ENCODE measurements around the gene DMXL1.

DMXL1 gene

GRCh38 chr5:119271758-119272730 lies 201.2 kb downstream of the DMXL1 start:
- H3K27ac ChIP-seq (ENCODE audit: low read depth, low read length), result peak overlapping the region; percentile 92
- H3K9ac ChIP-seq (ENCODE audit: low read length in 5 of 5), result peak overlapping the region in 2 of 5 donors; percentile 21 to 57
- H3K9me3 ChIP-seq (ENCODE audit: control insufficient read depth in 5 of 5, low read length in 5 of 5), result no peaks in the 10 kb centered on the region
- peaks cover 0 to 4% (median 0%) of the 10 kb centered on the region in 5 donors for H3K36me3 ChIP-seq (ENCODE audit: control insufficient read depth in 5 of 5, insufficient read depth in 5 of 5, low read length in 5 of 5)
- peaks cover 0 to 73% (median 54%) of the 10 kb centered on the region in 5 donors for H3K4me1 ChIP-seq (ENCODE audit: control insufficient read depth in 5 of 5, insufficient read depth in 5 of 5, low read length in 5 of 5)
- no peaks in the 10 kb centered on the region for H3K27me3 ChIP-seq (ENCODE audit: control insufficient read depth in 5 of 5, insufficient read depth in 4 of 5, low read length in 5 of 5)
- H3K4me3 ChIP-seq (ENCODE audit: low read depth in 1 of 5, low read length in 5 of 5), result peak overlapping the region in 2 of 5 donors; percentile 18 to 46

DNA sequence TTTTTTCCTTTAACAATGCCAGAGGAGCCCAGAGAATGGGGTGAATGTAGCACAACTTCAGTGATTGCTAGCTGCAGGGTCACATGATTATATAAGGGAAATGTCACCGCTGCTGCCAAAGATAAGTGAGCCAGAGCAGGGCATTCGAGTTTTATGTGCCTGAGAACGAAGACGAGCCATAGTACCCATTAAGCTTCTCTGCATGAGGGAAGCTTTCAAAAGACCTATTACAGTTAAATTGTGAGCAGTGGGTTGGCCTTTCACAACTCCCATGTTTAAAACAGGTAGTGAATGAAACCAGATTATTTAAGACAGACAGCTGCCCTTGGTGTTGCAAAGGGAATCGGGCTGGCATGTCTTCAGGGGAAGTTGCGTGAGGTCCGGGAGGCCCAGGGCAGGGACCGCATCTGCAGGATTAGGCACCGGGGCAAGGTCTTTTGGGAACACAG lies 202.5 kb downstream of the DMXL1 start:
- H3K4me1 ChIP-seq (ENCODE audit: control insufficient read depth in 5 of 5, insufficient read depth in 5 of 5, low read length in 5 of 5), result peaks cover 0 to 63% (median 51%) of the 10 kb centered on the region in 5 donors
- H3K27me3 ChIP-seq (ENCODE audit: control insufficient read depth in 5 of 5, insufficient read depth in 4 of 5, low read length in 5 of 5), result no peaks in the 10 kb centered on the region
- peak overlapping the region in 4 of 5 donors; percentile 22 to 43 (median 34) for H3K4me3 ChIP-seq (ENCODE audit: low read depth in 1 of 5, low read length in 5 of 5)
- H3K36me3 ChIP-seq (ENCODE audit: control insufficient read depth in 5 of 5, insufficient read depth in 5 of 5, low read length in 5 of 5), result peaks cover 0 to 4% (median 0%) of the 10 kb centered on the region in 5 donors
- peak overlapping the region in 3 of 5 donors; percentile 4 to 57 (median 25) for H3K9ac ChIP-seq (ENCODE audit: low read length in 5 of 5)
- peak overlapping the region; percentile 92 for H3K27ac ChIP-seq (ENCODE audit: low read depth, low read length)
- no peaks in the 10 kb centered on the region for H3K9me3 ChIP-seq (ENCODE audit: control insufficient read depth in 5 of 5, low read length in 5 of 5)

GRCh38 chr5:119274030-119274766 lies 203.3 kb downstream of the DMXL1 start:
- Histone ChIP-seq H3K4me1 (ENCODE audit: control insufficient read depth in 5 of 5, insufficient read depth in 5 of 5, low read length in 5 of 5) (peaks cover 0 to 66% (median 51%) of the 10 kb centered on the region in 5 donors), H3K4me3 (ENCODE audit: low read depth in 1 of 5, low read length in 5 of 5) (peak overlapping the region in 2 of 5 donors; percentile 22 to 43), H3K27ac (ENCODE audit: low read depth, low read length) (peak overlapping the region; percentile 92), H3K9ac (ENCODE audit: low read length in 5 of 5) (peak overlapping the region in 3 of 5 donors; percentile 7 to 57 (median 25)), H3K36me3 (ENCODE audit: control insufficient read depth in 5 of 5, insufficient read depth in 5 of 5, low read length in 5 of 5) (peaks cover 0 to 4% (median 0%) of the 10 kb centered on the region in 5 donors), H3K27me3 (ENCODE audit: control insufficient read depth in 5 of 5, insufficient read depth in 4 of 5, low read length in 5 of 5) (no peaks in the 10 kb centered on the region), H3K9me3 (ENCODE audit: control insufficient read depth in 5 of 5, low read length in 5 of 5) (no peaks in the 10 kb centered on the region)

DNA sequence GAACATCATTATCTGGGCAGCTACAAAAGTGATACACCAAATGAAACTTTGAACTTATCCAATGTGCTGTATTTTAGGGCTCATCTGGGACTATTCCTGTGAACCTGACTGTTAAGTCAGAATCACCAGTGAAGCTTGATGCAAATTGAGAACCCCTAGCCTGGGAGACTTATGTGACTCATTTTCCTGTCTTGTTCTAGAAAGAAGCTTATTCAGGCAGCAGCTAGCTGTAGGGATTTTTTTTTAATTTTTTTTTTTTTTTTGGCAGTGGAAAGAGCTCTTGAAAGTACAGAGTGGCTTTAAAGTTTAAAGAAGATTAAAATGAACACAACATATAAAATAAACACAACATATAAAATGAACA lies 203.9 kb downstream of the DMXL1 start:
- Histone ChIP-seq H3K9ac (ENCODE audit: low read length in 5 of 5) (peak overlapping the region in 2 of 5 donors; percentile 14 to 25), H3K36me3 (ENCODE audit: control insufficient read depth in 5 of 5, insufficient read depth in 5 of 5, low read length in 5 of 5) (peaks cover 0 to 4% (median 0%) of the 10 kb centered on the region in 5 donors), H3K4me1 (ENCODE audit: control insufficient read depth in 5 of 5, insufficient read depth in 5 of 5, low read length in 5 of 5) (peaks cover 0 to 63% (median 51%) of the 10 kb centered on the region in 5 donors), H3K27me3 (ENCODE audit: control insufficient read depth in 5 of 5, insufficient read depth in 4 of 5, low read length in 5 of 5) (no peaks in the 10 kb centered on the region), H3K27ac (ENCODE audit: low read depth, low read length) (peak overlapping the region; percentile 92), H3K9me3 (ENCODE audit: control insufficient read depth in 5 of 5, low read length in 5 of 5) (no peaks in the 10 kb centered on the region), H3K4me3 (ENCODE audit: low read depth in 1 of 5, low read length in 5 of 5) (no peak overlapping the region)

GRCh38 chr5:119275146-119275545 lies 204.3 kb downstream of the DMXL1 start:
- H3K27ac ChIP-seq (ENCODE audit: low read depth, low read length), result peak overlapping the region; percentile 92
- no peak overlapping the region for H3K4me3 ChIP-seq (ENCODE audit: low read depth in 1 of 5, low read length in 5 of 5)

DNA sequence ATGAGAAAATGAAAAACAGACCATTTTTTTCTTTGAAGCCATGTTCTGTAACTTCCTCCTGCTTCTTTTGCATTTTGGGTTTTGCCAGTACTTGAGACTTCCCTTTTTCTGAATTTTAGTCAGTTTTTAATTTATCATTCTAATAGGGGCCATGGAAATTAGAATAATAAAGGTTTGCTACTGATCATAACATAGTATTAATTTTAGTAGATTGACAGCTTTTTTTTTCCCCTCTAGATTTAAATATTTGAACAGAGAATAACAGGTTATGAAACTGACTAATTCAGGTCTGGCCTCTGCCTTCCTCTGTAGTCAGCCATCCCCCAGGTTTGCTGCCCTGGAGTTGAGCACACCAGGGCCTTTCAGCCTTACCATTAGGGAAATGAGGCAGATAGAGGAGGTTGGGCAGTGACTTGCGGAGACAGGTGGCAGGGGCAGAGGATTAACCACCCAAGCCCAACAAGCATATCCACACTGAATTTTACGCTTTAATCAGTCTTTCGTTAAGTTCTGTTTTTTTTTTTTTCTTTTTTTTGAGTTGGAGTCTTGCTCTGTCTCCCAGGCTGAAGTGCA lies 204.8 kb downstream of the DMXL1 start:
- no peaks in the 10 kb centered on the region for H3K27me3 ChIP-seq (ENCODE audit: control insufficient read depth in 5 of 5, insufficient read depth in 4 of 5, low read length in 5 of 5)
- H3K4me1 ChIP-seq (ENCODE audit: control insufficient read depth in 5 of 5, insufficient read depth in 5 of 5, low read length in 5 of 5), result peaks cover 0 to 54% (median 41%) of the 10 kb centered on the region in 5 donors
- no peak overlapping the region for H3K9ac ChIP-seq (ENCODE audit: low read length in 5 of 5)
- H3K36me3 ChIP-seq (ENCODE audit: control insufficient read depth in 5 of 5, insufficient read depth in 5 of 5, low read length in 5 of 5), result peaks cover 0 to 4% (median 0%) of the 10 kb centered on the region in 5 donors
- no peaks in the 10 kb centered on the region for H3K9me3 ChIP-seq (ENCODE audit: control insufficient read depth in 5 of 5, low read length in 5 of 5)
- no peak overlapping the region for H3K4me3 ChIP-seq (ENCODE audit: low read depth in 1 of 5, low read length in 5 of 5)
- peak overlapping the region; percentile 92 for H3K27ac ChIP-seq (ENCODE audit: low read depth, low read length)

More at GRCh38 chr5:119275146-119275545, 204.3 kb downstream of the DMXL1 start:
- Histone ChIP-seq H3K9ac (ENCODE audit: low read length in 5 of 5) (peak overlapping the region in 1 of 5 donors; percentile 25), H3K9me3 (ENCODE audit: control insufficient read depth in 5 of 5, low read length in 5 of 5) (no peaks in the 10 kb centered on the region), H3K36me3 (ENCODE audit: control insufficient read depth in 5 of 5, insufficient read depth in 5 of 5, low read length in 5 of 5) (peaks cover 0 to 4% (median 0%) of the 10 kb centered on the region in 5 donors), H3K27me3 (ENCODE audit: control insufficient read depth in 5 of 5, insufficient read depth in 4 of 5, low read length in 5 of 5) (no peaks in the 10 kb centered on the region), H3K4me1 (ENCODE audit: control insufficient read depth in 5 of 5, insufficient read depth in 5 of 5, low read length in 5 of 5) (peaks cover 0 to 59% (median 47%) of the 10 kb centered on the region in 5 donors)

GRCh38 chr5:119276978-119277377 lies 206.1 kb downstream of the DMXL1 start:
- no peak overlapping the region for H3K9ac ChIP-seq (ENCODE audit: low read length in 5 of 5)
- no peaks in the 10 kb centered on the region for H3K27me3 ChIP-seq (ENCODE audit: control insufficient read depth in 5 of 5, insufficient read depth in 4 of 5, low read length in 5 of 5)
- H3K36me3 ChIP-seq (ENCODE audit: control insufficient read depth in 5 of 5, insufficient read depth in 5 of 5, low read length in 5 of 5), result peaks cover 0 to 4% (median 0%) of the 10 kb centered on the region in 5 donors
- H3K9me3 ChIP-seq (ENCODE audit: control insufficient read depth in 5 of 5, low read length in 5 of 5), result no peaks in the 10 kb centered on the region
- H3K4me1 ChIP-seq (ENCODE audit: control insufficient read depth in 5 of 5, insufficient read depth in 5 of 5, low read length in 5 of 5), result peaks cover 0 to 44% (median 30%) of the 10 kb centered on the region in 5 donors
- H3K4me3 ChIP-seq (ENCODE audit: low read depth in 1 of 5, low read length in 5 of 5), result no peak overlapping the region
- no peak overlapping the region for H3K27ac ChIP-seq (ENCODE audit: low read depth, low read length)

GRCh38 chr5:119279093-119279492 lies 208.2 kb downstream of the DMXL1 start:
- Histone ChIP-seq H3K9me3 (ENCODE audit: control insufficient read depth in 5 of 5, low read length in 5 of 5) (no peaks in the 10 kb centered on the region), H3K36me3 (ENCODE audit: control insufficient read depth in 5 of 5, insufficient read depth in 5 of 5, low read length in 5 of 5) (peaks cover 0 to 4% (median 0%) of the 10 kb centered on the region in 5 donors), H3K4me1 (ENCODE audit: control insufficient read depth in 5 of 5, insufficient read depth in 5 of 5, low read length in 5 of 5) (peaks cover 0 to 30% (median 14%) of the 10 kb centered on the region in 5 donors), H3K9ac (ENCODE audit: low read length in 5 of 5) (no peak overlapping the region), H3K4me3 (ENCODE audit: low read depth in 1 of 5, low read length in 5 of 5) (no peak overlapping the region), H3K27ac (ENCODE audit: low read depth, low read length) (no peak overlapping the region), H3K27me3 (ENCODE audit: control insufficient read depth in 5 of 5, insufficient read depth in 4 of 5, low read length in 5 of 5) (no peaks in the 10 kb centered on the region)

GRCh38 chr5:119280380-119280779 lies 209.5 kb downstream of the DMXL1 start:
- no peaks in the 10 kb centered on the region for H3K9me3 ChIP-seq (ENCODE audit: control insufficient read depth in 5 of 5, low read length in 5 of 5)
- H3K4me1 ChIP-seq (ENCODE audit: control insufficient read depth in 5 of 5, insufficient read depth in 5 of 5, low read length in 5 of 5), result peaks cover 4 to 28% (median 18%) of the 10 kb centered on the region in 5 donors

More at GRCh38 chr5:119280380-119280779, 209.5 kb downstream of the DMXL1 start:
- H3K27ac ChIP-seq (ENCODE audit: low read depth, low read length), result no peak overlapping the region
- peaks cover 0 to 4% (median 0%) of the 10 kb centered on the region in 5 donors for H3K36me3 ChIP-seq (ENCODE audit: control insufficient read depth in 5 of 5, insufficient read depth in 5 of 5, low read length in 5 of 5)
- no peak overlapping the region for H3K9ac ChIP-seq (ENCODE audit: low read length in 5 of 5)
- H3K4me3 ChIP-seq (ENCODE audit: low read depth in 1 of 5, low read length in 5 of 5), result no peak overlapping the region
- H3K27me3 ChIP-seq (ENCODE audit: control insufficient read depth in 5 of 5, insufficient read depth in 4 of 5, low read length in 5 of 5), result no peaks in the 10 kb centered on the region
